ENCODE measurements around the gene IGFBP2. TPM values are rescaled to one million over a fixed set of nuclear protein-coding genes. Genes with fewer than 3 reads are reported as not detected.

Gene IGFBP2
- polyA plus RNA-seq, 3 donors, result 235 to 273 (median 243) TPM

DNA sequence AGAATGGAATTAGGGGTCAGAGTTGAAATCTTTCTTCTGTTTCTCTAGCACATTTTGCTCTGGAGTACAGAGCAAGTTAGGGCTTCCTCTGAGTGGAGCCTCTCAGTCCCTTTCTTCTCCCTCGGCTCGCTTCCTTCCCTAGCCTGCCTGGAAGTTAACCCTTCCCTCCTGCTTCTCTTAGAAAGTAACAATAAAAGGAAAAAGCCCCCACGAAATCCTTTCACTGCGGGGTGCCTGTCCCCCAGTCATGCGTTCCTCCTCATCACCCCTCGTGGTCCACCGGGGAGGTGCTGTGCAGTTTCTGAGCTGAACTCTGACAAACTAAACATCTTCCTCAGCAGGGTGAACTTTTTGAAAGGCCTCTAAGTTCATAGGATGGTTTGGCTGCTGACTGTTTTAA, 2.0 kb downstream of the IGFBP2 start:
- DNase-seq, result no peak

DNA sequence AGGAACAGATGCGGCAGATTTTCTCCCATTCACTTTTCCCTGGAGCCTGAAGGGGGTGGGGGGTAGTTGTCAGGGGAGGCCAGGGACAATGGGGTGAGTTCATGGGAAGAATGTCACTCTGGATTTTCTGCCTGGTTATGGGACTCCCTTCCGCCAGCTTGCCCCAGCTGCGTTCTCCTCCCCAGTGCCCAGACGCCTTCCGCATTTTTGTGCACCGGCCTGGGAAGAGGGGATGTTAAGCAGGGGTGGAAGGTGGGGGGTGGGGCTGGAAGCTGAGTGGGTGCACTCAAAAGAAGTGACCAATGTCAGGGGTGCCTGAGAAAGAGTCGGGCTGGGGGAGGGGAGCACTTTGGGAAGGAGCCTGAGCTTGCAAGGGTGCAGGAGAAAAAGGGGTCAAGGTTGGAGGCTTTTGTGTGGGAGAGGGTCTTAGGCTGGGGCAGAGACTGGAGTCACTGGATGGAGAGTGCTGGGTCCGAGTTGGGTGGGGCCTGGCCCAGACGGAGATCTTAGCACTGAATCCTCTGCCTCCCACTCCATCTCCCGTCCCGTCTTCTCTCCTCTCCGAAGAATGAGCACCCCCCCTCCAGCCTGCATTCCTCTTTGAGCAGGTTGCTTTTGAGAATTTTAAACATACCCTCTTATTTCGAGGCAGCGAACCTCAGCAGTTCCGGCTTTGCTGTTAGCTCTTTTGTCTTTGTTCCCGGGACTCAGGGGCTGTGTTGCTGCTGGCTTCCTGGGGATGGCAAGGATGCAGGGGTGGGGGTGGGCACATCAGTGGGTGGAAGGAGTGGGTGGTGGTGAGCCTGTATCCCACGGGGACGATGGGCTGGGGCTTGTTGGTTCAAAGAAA, 2.7 kb downstream of the IGFBP2 start:
- DNase-seq, result no peak

DNA sequence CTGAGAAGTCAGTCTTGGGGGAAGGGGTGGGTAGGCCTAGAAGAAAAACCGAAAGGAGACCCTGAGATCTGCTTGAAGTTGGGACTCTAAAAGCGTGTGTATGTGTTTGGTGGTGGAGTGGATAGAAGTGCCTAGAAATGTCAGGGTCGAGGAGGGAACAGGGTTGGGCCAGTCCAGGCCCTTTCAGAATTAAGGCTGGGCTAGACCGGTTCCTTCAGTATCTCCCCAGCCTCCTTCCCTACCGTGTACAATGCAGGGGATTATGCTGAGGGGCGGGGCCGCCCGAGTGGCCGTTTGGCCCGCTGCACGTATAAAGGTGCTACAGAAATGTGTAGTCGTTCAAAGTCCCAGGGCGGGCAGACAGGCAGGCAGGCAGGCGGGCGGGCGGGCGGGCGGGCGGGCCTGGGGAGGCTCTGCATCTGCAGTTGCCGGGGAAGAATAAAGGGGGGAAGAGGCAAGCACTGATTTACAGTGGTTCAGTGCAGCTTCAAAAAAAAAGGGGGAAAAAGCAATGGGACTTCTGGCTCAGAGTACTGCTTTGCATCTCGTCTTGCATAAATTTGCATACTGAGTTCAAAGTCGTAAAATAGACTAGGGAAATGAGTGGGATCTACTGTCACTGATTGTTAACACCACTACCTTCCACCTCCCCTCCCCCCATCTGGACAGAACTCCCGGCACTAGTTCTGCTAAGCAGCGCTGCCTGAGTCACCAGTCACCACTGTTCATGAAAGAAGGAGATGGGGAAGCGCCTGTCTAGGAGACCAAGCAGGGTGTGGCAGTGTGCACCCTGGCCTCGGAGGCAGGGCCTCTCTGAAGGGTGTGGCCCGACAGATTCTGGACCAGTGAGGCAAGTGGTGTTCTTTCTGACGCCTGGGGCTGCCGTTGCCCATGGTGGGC, 3.6 kb downstream of the IGFBP2 start:
- no peak for DNase-seq

- DNase-seq, result no peak
Observed at GRCh38 chr2:216637472-216637871, 4.3 kb downstream of the IGFBP2 start.

GRCh38 chr2:216643986-216644659, 10.9 kb downstream of the IGFBP2 start:
- DNase-seq, result no peak

GRCh38 chr2:216644842-216645635, 11.8 kb downstream of the IGFBP2 start:
- DNase-seq, result no peak

GRCh38 chr2:216645636-216645950, 12.4 kb downstream of the IGFBP2 start:
- DNase-seq, result no peak

- no peak for DNase-seq
Observed at GRCh38 chr2:216646116-216646515, 12.9 kb downstream of the IGFBP2 start.

- no peak for DNase-seq
Observed at GRCh38 chr2:216648105-216648504, 14.9 kb downstream of the IGFBP2 start.

- DNase-seq, result no peak
Observed at GRCh38 chr2:216649574-216649973, 16.4 kb downstream of the IGFBP2 start.

GRCh38 chr2:216650626-216651257, 17.5 kb downstream of the IGFBP2 start:
- DNase-seq, result no peak

GRCh38 chr2:216651351-216651881, 18.2 kb downstream of the IGFBP2 start:
- no peak for DNase-seq

DNA sequence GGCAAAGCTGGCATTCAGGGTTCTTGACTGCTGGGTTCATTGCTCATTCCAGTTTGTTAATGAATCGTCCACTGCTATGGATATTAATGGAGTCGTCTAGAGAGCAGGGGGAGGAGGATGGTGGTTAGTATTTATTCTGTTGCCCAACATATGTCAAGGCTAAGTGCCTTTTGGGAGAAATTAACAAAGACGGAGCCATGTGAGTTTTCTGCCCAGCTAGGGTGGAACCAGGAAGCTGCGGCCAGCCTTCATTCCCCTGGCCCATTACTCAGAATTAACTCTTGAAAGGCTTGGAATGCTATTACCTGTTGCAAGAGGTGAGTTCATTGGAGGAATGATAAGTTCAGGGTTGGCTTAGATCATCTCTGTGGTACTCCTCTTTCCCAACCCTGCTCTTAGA, 19.3 kb downstream of the IGFBP2 start:
- no peak for DNase-seq

- DNase-seq, result no peak
Observed at GRCh38 chr2:216653093-216653799, 20.0 kb downstream of the IGFBP2 start.

- no peak for DNase-seq
Observed at GRCh38 chr2:216653931-216654365, 20.7 kb downstream of the IGFBP2 start.

DNA sequence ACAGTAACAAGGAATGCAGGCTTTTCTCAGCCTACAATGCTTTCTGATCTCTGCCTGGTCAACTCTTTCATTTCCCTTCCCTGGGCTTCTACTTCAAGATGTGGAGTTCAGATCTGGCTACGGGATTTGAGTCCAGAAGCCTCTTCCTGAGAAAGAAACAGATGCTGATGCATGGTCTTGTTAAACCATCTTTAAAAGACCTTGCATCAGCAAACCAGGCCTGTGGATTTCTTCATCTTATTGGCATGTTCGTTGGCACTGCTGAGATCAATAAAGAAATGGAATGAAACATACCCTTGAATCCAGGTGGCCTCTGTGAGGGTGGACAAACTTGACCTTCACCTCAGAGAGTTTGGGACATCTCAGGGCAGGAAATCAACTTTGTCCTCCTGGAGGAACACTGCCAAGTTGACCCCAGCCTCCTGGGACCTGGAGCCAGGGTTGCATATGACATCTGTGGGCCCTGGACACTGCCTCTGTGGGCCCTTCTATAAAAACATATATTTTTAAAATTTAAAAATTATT, 21.4 kb downstream of the IGFBP2 start:
- DNase-seq, result no peak

GRCh38 chr2:216657086-216657855, 24.1 kb downstream of the IGFBP2 start:
- no peak for DNase-seq

- peak; percentile 66 for DNase-seq
Observed at GRCh38 chr2:216657980-216658379, 24.8 kb downstream of the IGFBP2 start.

GRCh38 chr2:216658757-216659156, 25.5 kb downstream of the IGFBP2 start:
- DNase-seq, result no peak
